ENCODE results near the gene KCTD11.
A peak's percentile ranks its signal among the peaks of the same experiment; 100 is the strongest.

KCTD11 gene

GRCh38 chr17:7403977-7404736 is 52.2 kb downstream of the KCTD11 start, which contains the start of gene TMEM256:
Gene TMEM256, minus strand, starts transcription at chr17:7404097. Its CDS starts 13 bp downstream, at chr17:7404084.
- DNase-seq (ENCODE audit: low read depth in 2 of 2) = peak; percentile 91 to 92

All from stimulated activated CD8-positive, alpha-beta memory T cell treated with anti-CD3 and anti-CD28 coated beads, Interleukin-2, amount 100 ng/mL, for 1 hour (primary cell).